Choroid plexus epithelial cell (primary cell): ENCODE measurements around the gene MICALL2.

Experiments used
- DNase-seq: peaks from one replicate; pipeline ENCODE4 v3.0.0-alpha.2; 2010; ENCODE audit warnings: low read depth
- H3K4me3 ChIP-seq: 2 replicates; pipeline ENCODE4 v1.5.1; 2011; ENCODE audit warnings: low read depth, mild to moderate bottlenecking, control low read depth, low read length, moderate library complexity
- TF ChIP-seq, protein P1 (sequence below): conservative IDR thresholded peaks from 2 replicates; pipeline ENCODE4 v1.5.1; 2011; ENCODE audit warnings: low read depth, mild to moderate bottlenecking, control low read depth, inconsistent platforms, low read length, moderate library complexity

Gene MICALL2

DNA sequence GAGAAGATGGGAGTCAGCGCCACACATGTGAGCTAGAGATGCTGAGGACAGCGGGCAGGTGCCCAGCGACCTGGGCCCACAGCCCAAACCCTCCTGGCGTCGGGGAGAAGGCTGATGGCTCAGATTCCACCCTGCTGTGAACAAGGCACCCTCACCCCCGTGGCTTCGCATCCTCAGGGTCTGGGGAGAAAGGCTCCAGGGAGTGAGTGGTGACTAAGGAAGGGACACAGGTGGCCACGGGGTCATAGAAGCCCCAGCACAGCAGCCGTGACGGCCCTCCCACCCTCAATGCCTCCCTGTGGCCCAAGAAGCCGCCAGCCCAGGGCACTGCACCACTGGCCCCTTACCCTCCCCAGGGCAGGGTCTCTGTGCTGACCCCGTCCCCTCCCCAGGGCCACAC is 25.3 kb upstream of the MICALL2 start:
- H3K4me3 ChIP-seq, result no peak overlapping the region
- TF ChIP-seq, protein P1, sequence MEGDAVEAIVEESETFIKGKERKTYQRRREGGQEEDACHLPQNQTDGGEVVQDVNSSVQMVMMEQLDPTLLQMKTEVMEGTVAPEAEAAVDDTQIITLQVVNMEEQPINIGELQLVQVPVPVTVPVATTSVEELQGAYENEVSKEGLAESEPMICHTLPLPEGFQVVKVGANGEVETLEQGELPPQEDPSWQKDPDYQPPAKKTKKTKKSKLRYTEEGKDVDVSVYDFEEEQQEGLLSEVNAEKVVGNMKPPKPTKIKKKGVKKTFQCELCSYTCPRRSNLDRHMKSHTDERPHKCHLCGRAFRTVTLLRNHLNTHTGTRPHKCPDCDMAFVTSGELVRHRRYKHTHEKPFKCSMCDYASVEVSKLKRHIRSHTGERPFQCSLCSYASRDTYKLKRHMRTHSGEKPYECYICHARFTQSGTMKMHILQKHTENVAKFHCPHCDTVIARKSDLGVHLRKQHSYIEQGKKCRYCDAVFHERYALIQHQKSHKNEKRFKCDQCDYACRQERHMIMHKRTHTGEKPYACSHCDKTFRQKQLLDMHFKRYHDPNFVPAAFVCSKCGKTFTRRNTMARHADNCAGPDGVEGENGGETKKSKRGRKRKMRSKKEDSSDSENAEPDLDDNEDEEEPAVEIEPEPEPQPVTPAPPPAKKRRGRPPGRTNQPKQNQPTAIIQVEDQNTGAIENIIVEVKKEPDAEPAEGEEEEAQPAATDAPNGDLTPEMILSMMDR, result no peak
- no peak for DNase-seq

DNA sequence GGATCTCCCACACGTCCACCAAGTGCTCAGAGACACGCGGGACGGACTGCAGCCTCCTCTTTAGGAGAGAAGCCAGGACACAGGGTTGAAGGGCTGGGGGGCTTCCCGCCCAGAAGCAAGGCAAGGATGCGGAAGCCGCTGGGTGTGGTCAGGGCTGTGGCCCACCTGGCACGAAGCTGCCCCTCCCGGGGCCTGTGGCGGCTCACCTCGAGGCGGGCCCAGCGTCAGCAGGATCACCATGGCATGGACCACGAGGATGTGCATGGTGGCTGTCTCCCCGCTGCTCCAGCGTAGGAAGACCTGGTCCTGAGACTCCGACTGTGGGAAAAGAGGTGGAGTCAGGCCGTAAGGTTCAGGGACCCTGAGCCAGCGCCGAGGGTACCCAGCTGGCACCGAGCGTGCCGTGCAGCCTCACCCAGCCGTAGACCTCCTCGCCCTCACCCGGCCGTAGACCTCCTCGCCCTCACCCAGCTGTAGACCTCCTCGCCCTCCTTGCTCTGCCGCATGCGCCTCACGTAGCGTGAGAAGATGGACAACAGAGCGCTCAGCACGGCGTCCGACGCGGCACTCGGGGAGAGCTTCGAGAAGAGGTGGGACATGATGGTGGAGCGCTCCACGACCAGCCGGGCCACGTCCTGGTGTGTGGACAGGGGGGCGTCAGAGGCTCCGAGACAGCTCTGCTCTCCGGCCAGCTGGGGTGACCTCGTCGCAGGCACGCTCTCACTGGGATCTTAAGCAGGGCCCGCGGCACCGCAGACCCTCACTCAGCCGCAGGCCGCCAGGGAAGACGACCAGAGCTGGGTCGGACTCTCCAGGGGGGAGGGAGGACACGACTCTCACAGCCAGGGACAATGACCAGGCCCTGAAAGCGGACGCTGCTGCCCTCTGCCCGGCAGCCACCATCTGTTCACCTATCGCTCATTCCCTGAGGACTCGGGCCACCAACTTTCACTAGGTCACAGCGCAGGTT is 24.6 kb upstream of the MICALL2 start:
- no peak for DNase-seq
- TF ChIP-seq, protein P1, result no peak
- no peak overlapping the region for H3K4me3 ChIP-seq

DNA sequence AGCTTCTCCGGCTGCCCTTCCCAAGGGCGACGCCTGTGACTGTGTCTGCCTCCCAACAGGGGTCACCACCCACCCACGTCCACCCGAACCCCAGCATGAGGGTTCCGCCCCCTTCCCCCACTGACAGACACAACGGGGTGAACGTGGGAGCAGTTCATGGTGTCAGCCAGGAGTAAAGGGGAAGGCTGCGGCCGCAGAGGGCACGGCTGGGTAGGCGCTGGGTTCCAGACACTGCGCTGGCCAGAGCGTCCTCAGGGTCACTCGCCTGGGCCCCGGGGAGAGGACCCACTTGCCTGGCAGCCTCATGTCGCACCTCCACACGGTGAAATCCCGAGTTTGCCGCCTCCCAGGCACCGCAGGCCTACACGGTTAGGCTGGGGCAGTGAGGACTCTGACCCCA is 23.8 kb upstream of the MICALL2 start:
- H3K4me3 ChIP-seq, result no peak overlapping the region
- TF ChIP-seq, protein P1, result no peak
- no peak for DNase-seq

DNA sequence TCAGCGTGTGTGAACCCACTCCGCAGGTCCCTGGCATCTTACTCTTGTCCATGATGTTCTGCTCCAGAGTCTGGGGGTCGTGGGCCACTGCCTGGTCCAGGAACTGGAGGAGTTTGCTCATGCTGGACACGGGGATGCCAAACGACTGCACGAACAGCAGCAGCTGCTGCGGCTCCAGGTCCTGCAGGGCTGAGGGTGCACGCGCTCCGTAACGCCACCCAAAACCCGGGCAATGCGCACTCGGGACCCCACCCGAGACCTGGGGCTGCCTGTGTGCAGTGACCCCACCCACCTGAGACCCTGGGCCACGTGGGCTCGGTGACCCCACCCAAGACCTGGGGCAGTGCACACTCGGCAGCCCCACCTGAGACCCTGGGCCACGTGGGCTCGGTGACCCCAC is 22.0 kb upstream of the MICALL2 start:
- TF ChIP-seq, protein P1, result no peak
- no peak overlapping the region for H3K4me3 ChIP-seq
- no peak for DNase-seq

DNA sequence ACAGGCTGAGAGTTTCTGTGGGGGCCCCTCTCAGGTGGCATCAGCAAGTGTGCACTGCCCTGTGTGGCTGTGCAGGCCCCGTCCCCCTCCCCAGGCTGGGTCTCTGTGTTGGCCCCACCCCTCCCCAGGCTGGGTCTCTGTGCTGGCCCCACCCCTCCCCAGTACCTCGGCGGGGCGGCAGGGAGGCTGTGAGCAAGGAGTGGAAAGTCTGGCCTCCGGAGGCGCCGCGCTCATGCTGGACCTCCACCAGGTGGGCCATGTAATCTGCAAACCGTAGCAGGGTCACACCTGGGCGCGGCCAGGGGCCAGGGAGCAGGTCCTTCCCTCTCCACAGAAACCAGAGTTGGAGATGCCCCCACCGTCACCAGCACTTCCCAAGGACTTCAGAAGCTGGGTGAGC is 21.4 kb upstream of the MICALL2 start:
- no peak for DNase-seq
- TF ChIP-seq, protein P1, result no peak
- no peak overlapping the region for H3K4me3 ChIP-seq

DNA sequence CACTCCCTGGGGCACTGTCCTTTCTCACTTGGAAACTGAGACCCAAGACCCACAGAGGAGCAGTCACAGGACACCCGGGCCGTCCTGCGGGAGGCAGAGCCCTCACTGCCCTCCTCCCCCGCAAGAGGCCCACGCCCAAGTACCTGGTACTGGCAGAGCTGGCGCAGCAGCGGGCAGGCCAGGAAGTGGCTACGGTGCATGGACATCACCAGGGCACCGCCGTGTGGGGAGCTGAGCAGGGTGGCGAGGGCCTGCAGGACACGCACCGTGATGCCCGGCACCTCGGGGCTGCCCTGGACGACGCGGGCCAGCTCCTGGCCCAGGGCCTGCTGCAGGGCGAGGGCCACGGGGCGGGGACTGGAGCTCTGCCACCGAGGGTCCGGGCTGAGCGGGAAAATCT is 20.0 kb upstream of the MICALL2 start:
- no peak for DNase-seq
- TF ChIP-seq, protein P1, result no peak
- no peak overlapping the region for H3K4me3 ChIP-seq

DNA sequence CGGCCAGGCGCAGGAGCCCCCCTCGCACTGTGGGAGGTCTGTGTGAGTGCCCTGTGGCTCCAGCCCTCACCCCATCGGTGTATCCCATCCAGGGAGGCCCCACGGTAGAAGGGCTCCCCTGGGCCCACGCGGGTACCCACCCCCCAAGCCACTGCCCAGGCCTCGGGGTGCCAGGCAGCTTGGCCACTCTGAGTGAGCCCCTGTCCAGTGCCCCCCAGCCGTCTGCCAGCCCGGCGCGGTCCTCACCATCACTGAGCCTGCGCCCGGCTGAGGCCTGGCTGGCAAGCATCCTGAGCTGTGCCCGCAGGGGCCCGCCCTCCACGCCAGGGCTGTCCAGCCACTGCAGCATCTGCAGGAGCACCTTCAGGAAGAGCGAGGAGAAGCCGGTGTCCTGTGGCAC is 19.2 kb upstream of the MICALL2 start:
- H3K4me3 ChIP-seq, result no peak overlapping the region
- DNase-seq, result no peak
- TF ChIP-seq, protein P1, result no peak
